Dendritic cell treated with granulocyte-macrophage colony-stimulating factor and Interleukin-4, amounts not matched to agents 40 ng/mL and 50 ng/mL, for 4 days (primary cell): ENCODE measurements around the gene RTCB.

Experiments used
- H3K27ac Mint-ChIP-seq: one replicate; pipeline ENCODE4 v1.8.0; 2022; ENCODE audit warnings: mild to moderate bottlenecking, mixed read lengths
- H3K27me3 Mint-ChIP-seq: one replicate; pipeline ENCODE4 v1.8.0; 2022; ENCODE audit warnings: mild to moderate bottlenecking, mixed read lengths
- H3K36me3 Mint-ChIP-seq: one replicate; pipeline ENCODE4 v1.8.0; 2022; ENCODE audit warnings: low read depth, mixed read lengths
- H3K4me1 Mint-ChIP-seq: one replicate; pipeline ENCODE4 v1.8.0; 2022; ENCODE audit warnings: low read depth, mixed read lengths
- H3K4me3 Mint-ChIP-seq: one replicate; pipeline ENCODE4 v1.8.0; 2022; ENCODE audit warnings: mild to moderate bottlenecking, moderate library complexity, mixed read lengths
- H3K9me3 Mint-ChIP-seq: one replicate; pipeline ENCODE4 v1.8.0; 2022; ENCODE audit warnings: mixed read lengths
- intact Hi-C: fragments of 100-400 bp; cut with micrococcal nuclease; formaldehyde crosslinking; loops from one replicate; pipeline ENCODE4 v1.15.0; 2022

Gene RTCB

DNA sequence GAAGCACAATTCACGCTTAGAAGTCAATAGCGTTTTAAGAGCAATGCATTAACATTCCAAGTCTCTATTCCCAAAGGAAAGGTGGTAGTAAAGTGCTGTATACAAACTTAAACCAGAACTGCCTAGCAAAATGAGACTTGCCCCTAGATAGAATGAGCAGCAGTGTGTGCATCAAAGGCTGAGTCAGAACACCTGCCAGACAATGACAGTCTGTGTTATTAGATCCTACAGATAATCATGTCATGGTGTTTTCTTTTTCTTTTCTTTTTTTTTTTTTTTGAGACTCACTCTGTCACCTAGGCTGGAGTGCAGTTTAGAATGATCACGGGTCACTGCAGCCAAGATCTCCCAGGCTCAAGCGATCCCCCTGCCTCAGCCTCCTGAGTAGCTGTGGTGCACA, 1.6 kb downstream of the RTCB start:
- peak overlapping the region; percentile 89 for H3K27ac Mint-ChIP-seq
- intact Hi-C loops = no loop called here
- peak overlapping the region; percentile 83 for H3K4me3 Mint-ChIP-seq
- peaks cover 33% of the 10 kb centered on the region for H3K4me1 Mint-ChIP-seq
- peaks cover 44% of the 10 kb centered on the region for H3K36me3 Mint-ChIP-seq
- no peaks in the 10 kb centered on the region for H3K9me3 Mint-ChIP-seq
- peaks cover 5% of the 10 kb centered on the region for H3K27me3 Mint-ChIP-seq

GRCh38 chr22:32409977-32410376, 2.1 kb downstream of the RTCB start:
- Mint-ChIP-seq H3K27ac (peak overlapping the region; percentile 43), H3K4me1 (peaks cover 33% of the 10 kb centered on the region), H3K36me3 (peaks cover 49% of the 10 kb centered on the region), H3K4me3 (peak overlapping the region; percentile 58), H3K9me3 (no peaks in the 10 kb centered on the region), H3K27me3 (peaks cover under 1% of the 10 kb centered on the region)
- intact Hi-C loops = loop anchor here (5.0 kb wide), 1 partner anchor 62 kb away; the partner anchor contains the start of gene FBXO7

DNA sequence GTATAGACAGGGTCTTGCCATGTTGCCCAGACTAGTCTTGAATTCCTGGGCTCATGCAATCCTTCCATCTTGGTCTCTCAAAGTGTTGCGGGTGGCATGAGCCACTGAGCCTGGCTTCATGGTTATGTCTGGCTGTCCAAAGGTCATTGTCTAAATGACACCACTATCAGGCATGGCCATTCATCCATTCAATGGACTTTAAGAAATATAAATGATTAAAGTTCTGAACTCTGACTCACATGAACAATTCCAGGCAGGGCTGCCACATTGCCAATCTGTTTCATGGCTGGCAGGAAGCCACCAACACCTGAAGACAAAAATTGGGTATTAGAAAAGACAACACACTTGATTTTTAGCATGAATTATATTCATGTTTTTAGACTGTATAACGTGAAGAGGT, 4.1 kb downstream of the RTCB start:
- Mint-ChIP-seq H3K4me1 (peaks cover 33% of the 10 kb centered on the region), H3K27ac (peak overlapping the region; percentile 88), H3K27me3 (no peaks in the 10 kb centered on the region), H3K9me3 (no peaks in the 10 kb centered on the region), H3K4me3 (no peak overlapping the region), H3K36me3 (peaks cover 68% of the 10 kb centered on the region)
- intact Hi-C loops = loop anchor here (5.0 kb wide), 1 partner anchor 64 kb away; the partner anchor contains the start of gene FBXO7

- Mint-ChIP-seq H3K36me3 (peaks cover 74% of the 10 kb centered on the region), H3K4me3 (peak overlapping the region; percentile 49), H3K9me3 (no peaks in the 10 kb centered on the region), H3K4me1 (peaks cover 33% of the 10 kb centered on the region), H3K27me3 (no peaks in the 10 kb centered on the region), H3K27ac (peak overlapping the region; percentile 88)
- intact Hi-C loops = loop anchor here (5.0 kb wide), 1 partner anchor 65 kb away; the partner anchor contains the start of gene FBXO7
Observed at GRCh38 chr22:32407312-32407711, 4.7 kb downstream of the RTCB start.

GRCh38 chr22:32404021-32404420, 8.0 kb downstream of the RTCB start:
- peaks cover 90% of the 10 kb centered on the region for H3K36me3 Mint-ChIP-seq
- intact Hi-C loops = no loop called here
- no peaks in the 10 kb centered on the region for H3K27me3 Mint-ChIP-seq
- peaks cover 19% of the 10 kb centered on the region for H3K4me1 Mint-ChIP-seq
- no peaks in the 10 kb centered on the region for H3K9me3 Mint-ChIP-seq
- no peak overlapping the region for H3K4me3 Mint-ChIP-seq
- no peak overlapping the region for H3K27ac Mint-ChIP-seq

DNA sequence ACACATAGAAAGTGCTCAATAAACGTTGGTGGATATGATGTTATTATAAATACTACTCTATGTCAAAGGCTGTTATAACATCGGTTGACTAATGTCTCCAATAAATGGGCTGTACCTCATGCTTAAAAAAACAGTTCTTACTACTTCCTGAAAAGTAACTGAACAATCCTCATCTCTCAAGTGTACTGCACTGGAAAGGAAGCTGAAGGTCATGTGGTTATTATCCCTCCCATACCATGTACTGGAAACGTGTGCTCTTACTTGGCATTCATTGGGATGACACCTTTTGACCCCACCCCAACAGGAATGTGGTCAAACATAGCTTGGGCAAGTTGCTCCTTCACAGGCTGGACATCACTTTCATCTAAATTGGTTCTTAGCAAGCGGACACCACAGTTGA, 10.6 kb downstream of the RTCB start:
- H3K9me3 Mint-ChIP-seq = no peaks in the 10 kb centered on the region
- H3K27me3 Mint-ChIP-seq = no peaks in the 10 kb centered on the region
- no peak overlapping the region for H3K27ac Mint-ChIP-seq
- no peaks in the 10 kb centered on the region for H3K4me1 Mint-ChIP-seq
- no peak overlapping the region for H3K4me3 Mint-ChIP-seq
- peaks cover 98% of the 10 kb centered on the region for H3K36me3 Mint-ChIP-seq
- intact Hi-C loops = no loop called here

GRCh38 chr22:32396746-32397145, 15.3 kb downstream of the RTCB start:
- H3K4me1 Mint-ChIP-seq = no peaks in the 10 kb centered on the region
- peaks cover 99% of the 10 kb centered on the region for H3K36me3 Mint-ChIP-seq
- H3K4me3 Mint-ChIP-seq = no peak overlapping the region
- intact Hi-C loops = no loop called here
- H3K27ac Mint-ChIP-seq = no peak overlapping the region
- no peaks in the 10 kb centered on the region for H3K27me3 Mint-ChIP-seq
- no peaks in the 10 kb centered on the region for H3K9me3 Mint-ChIP-seq

DNA sequence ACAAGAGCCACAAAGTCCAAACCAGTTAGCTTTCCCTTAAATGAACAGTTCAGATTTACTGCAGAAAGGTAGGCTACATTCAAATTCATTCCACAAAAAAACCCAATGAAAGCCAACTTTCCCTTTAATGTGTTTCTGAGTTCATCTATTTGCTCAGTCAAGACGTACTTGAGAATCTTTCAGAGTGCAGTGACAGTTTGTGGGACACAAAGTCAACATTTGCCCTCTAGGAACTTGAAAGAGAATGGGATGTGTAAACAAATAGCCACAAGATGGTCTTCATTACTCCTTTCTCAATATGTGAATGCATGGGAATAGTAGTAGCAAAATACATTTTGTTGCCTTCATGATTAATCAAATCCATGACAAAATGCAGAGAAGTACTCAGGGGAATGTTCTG, 15.8 kb downstream of the RTCB start:
- Mint-ChIP-seq H3K27ac (no peak overlapping the region), H3K9me3 (no peaks in the 10 kb centered on the region), H3K4me1 (no peaks in the 10 kb centered on the region), H3K27me3 (no peaks in the 10 kb centered on the region), H3K36me3 (peaks cover 98% of the 10 kb centered on the region), H3K4me3 (no peak overlapping the region)
- intact Hi-C loops = no loop called here

GRCh38 chr22:32395107-32395506, 16.9 kb downstream of the RTCB start:
- H3K9me3 Mint-ChIP-seq = no peaks in the 10 kb centered on the region
- intact Hi-C loops = no loop called here
- H3K36me3 Mint-ChIP-seq = peaks cover 96% of the 10 kb centered on the region
- H3K4me3 Mint-ChIP-seq = no peak overlapping the region
- H3K27me3 Mint-ChIP-seq = no peaks in the 10 kb centered on the region
- H3K4me1 Mint-ChIP-seq = no peaks in the 10 kb centered on the region
- no peak overlapping the region for H3K27ac Mint-ChIP-seq

DNA sequence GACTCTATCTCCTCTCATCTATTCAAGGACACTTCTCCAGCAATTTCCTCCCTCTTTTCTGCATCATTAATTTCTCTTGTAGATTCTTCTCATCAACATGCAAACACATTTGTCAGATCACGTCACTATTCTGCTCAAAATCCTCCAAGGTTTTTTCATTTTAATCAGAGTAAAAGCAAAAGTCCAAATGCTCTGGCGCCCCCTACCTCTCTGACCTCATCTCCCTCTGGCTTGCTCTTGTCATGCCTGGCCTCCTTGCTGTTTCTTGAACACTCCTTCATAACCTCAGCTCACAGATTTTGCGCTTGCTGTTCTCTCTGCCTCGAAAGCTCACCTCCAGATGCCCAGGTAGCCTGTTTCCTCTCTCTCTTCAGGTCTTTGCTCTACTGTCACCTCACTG, 22.4 kb downstream of the RTCB start:
- Mint-ChIP-seq H3K4me1 (no peaks in the 10 kb centered on the region), H3K27me3 (no peaks in the 10 kb centered on the region), H3K4me3 (no peak overlapping the region), H3K9me3 (no peaks in the 10 kb centered on the region), H3K27ac (no peak overlapping the region), H3K36me3 (peaks cover 95% of the 10 kb centered on the region)
- intact Hi-C loops = no loop called here

DNA sequence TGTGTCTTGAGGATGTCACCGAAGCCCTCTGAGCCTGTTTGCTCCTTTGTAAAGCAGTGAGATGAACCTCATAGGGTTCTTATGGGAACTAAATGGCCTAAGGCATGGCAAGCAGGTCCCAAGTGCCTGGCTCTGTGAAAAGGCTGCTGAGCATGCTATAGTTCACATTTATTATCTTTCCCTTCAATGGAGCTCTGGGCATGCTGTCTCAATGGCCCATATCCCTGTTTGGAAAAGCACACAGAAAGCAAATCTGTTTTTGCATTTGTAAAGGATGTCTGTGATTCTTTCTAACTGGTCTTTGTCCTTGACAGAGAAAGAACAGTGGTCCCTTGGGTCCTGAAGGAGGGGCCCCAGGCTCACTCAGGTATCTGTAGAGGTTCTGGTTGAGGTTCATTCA, 26.4 kb downstream of the RTCB start:
- Mint-ChIP-seq H3K27me3 (no peaks in the 10 kb centered on the region), H3K9me3 (no peaks in the 10 kb centered on the region), H3K27ac (no peak overlapping the region), H3K4me1 (no peaks in the 10 kb centered on the region), H3K36me3 (peaks cover 58% of the 10 kb centered on the region), H3K4me3 (no peak overlapping the region)
- intact Hi-C loops = no loop called here

- Mint-ChIP-seq H3K9me3 (no peaks in the 10 kb centered on the region), H3K4me3 (no peak overlapping the region)
- intact Hi-C loops = no loop called here
Observed at GRCh38 chr22:32380991-32381390, 31.1 kb downstream of the RTCB start.

GRCh38 chr22:32378707-32379272, 33.3 kb downstream of the RTCB start:
- intact Hi-C loops = no loop called here
- Mint-ChIP-seq H3K4me1 (no peaks in the 10 kb centered on the region), H3K27ac (no peak overlapping the region), H3K4me3 (no peak overlapping the region), H3K36me3 (no peaks in the 10 kb centered on the region), H3K9me3 (no peaks in the 10 kb centered on the region), H3K27me3 (peaks cover 3% of the 10 kb centered on the region)

More at GRCh38 chr22:32380991-32381390, 31.1 kb downstream of the RTCB start:
- Mint-ChIP-seq H3K27ac (no peak overlapping the region), H3K4me1 (no peaks in the 10 kb centered on the region), H3K27me3 (no peaks in the 10 kb centered on the region), H3K36me3 (peaks cover 12% of the 10 kb centered on the region)

GRCh38 chr22:32376681-32377080, 35.4 kb downstream of the RTCB start:
- Mint-ChIP-seq H3K27me3 (peaks cover 4% of the 10 kb centered on the region), H3K36me3 (no peaks in the 10 kb centered on the region), H3K4me3 (no peak overlapping the region), H3K4me1 (no peaks in the 10 kb centered on the region), H3K27ac (no peak overlapping the region), H3K9me3 (no peaks in the 10 kb centered on the region)
- intact Hi-C loops = no loop called here
